Measurements from ENCODE around the gene CDH23. TPM values are rescaled to one million over a fixed set of nuclear protein-coding genes. Genes with fewer than 3 reads are reported as not detected.

CDH23 gene
- total RNA-seq, 1 experiment from 2014 or later: 0.34 TPM

GRCh38 chr10:71741029-71741428 is 344.3 kb downstream of the CDH23 start:
- Mint-ChIP-seq H3K27ac (ENCODE audit: unreplicated experiment) (no peak overlapping the region), H3K27me3 (ENCODE audit: insufficient read depth, unreplicated experiment) (no peaks in the 10 kb centered on the region), H3K4me3 (ENCODE audit: unreplicated experiment) (no peak overlapping the region), H3K36me3 (ENCODE audit: insufficient read depth, unreplicated experiment) (no peaks in the 10 kb centered on the region), H3K4me1 (ENCODE audit: low read depth, unreplicated experiment) (no peaks in the 10 kb centered on the region), H3K9me3 (ENCODE audit: unreplicated experiment) (no peaks in the 10 kb centered on the region)
- intact Hi-C loops (cut with micrococcal nuclease; ENCODE audit: unreplicated experiment): no loop called here
- H3K4me1 ChIP-seq: no peaks in the 10 kb centered on the region
- H3K9me3 ChIP-seq: peaks cover 4% of the 10 kb centered on the region; the same call in 1 of the 2 replicates
- no peak overlapping the region for H3K4me3 ChIP-seq (ENCODE audit: low read depth, low read length)
- no peaks in the 10 kb centered on the region for H3K27me3 ChIP-seq (replicated peaks; ENCODE audit: control insufficient read depth, insufficient read depth, low read length)
- CTCF ChIA-PET: no interaction called here
- no peaks in the 10 kb centered on the region for H3K36me3 ChIP-seq (ENCODE audit: control insufficient read depth, insufficient read depth, low read length)
- no peak for DNase-seq
- BruUV-seq (replicated peaks): no TSS peak
- POLR2A ChIA-PET: no interaction called here
- TF ChIP-seq, protein P1, sequence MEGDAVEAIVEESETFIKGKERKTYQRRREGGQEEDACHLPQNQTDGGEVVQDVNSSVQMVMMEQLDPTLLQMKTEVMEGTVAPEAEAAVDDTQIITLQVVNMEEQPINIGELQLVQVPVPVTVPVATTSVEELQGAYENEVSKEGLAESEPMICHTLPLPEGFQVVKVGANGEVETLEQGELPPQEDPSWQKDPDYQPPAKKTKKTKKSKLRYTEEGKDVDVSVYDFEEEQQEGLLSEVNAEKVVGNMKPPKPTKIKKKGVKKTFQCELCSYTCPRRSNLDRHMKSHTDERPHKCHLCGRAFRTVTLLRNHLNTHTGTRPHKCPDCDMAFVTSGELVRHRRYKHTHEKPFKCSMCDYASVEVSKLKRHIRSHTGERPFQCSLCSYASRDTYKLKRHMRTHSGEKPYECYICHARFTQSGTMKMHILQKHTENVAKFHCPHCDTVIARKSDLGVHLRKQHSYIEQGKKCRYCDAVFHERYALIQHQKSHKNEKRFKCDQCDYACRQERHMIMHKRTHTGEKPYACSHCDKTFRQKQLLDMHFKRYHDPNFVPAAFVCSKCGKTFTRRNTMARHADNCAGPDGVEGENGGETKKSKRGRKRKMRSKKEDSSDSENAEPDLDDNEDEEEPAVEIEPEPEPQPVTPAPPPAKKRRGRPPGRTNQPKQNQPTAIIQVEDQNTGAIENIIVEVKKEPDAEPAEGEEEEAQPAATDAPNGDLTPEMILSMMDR (IDR thresholded peaks at IDR 0.05; ENCODE audit: insufficient read depth in 1 of 2, low read depth in 1 of 2, low read length in 1 of 2, severe bottlenecking in 1 of 2, unreplicated experiment in 1 of 2): no peak

GRCh38 chr10:71741671-71742070 is 345.0 kb downstream of the CDH23 start:
- H3K4me3 Mint-ChIP-seq (ENCODE audit: unreplicated experiment): no peak overlapping the region
- BruUV-seq (replicated peaks): no TSS peak
- CTCF ChIA-PET: no interaction called here

GRCh38 chr10:71742301-71743088 is 345.8 kb downstream of the CDH23 start:
- H3K4me3 ChIP-seq (ENCODE audit: low read depth, low read length): no peak overlapping the region
- Mint-ChIP-seq H3K9me3 (ENCODE audit: unreplicated experiment) (no peaks in the 10 kb centered on the region), H3K36me3 (ENCODE audit: insufficient read depth, unreplicated experiment) (no peaks in the 10 kb centered on the region), H3K27me3 (ENCODE audit: insufficient read depth, unreplicated experiment) (no peaks in the 10 kb centered on the region), H3K4me1 (ENCODE audit: low read depth, unreplicated experiment) (peaks cover 12% of the 10 kb centered on the region), H3K4me3 (ENCODE audit: unreplicated experiment) (no peak overlapping the region), H3K27ac (ENCODE audit: unreplicated experiment) (no peak overlapping the region)
- peaks cover 13% of the 10 kb centered on the region for H3K4me1 ChIP-seq
- no TSS peak for BruUV-seq (replicated peaks)
- no peaks in the 10 kb centered on the region for H3K36me3 ChIP-seq (ENCODE audit: control insufficient read depth, insufficient read depth, low read length)
- TF ChIP-seq, protein P1 (IDR thresholded peaks at IDR 0.05; ENCODE audit: insufficient read depth in 1 of 2, low read depth in 1 of 2, low read length in 1 of 2, severe bottlenecking in 1 of 2, unreplicated experiment in 1 of 2): no peak
- H3K27me3 ChIP-seq (replicated peaks; ENCODE audit: control insufficient read depth, insufficient read depth, low read length): no peaks in the 10 kb centered on the region
- intact Hi-C loops (cut with micrococcal nuclease; ENCODE audit: unreplicated experiment): no loop called here
- no peak for DNase-seq
- ChIA-PET POLR2A (no interaction called here), CTCF (interaction anchor here (0.6 to 0.8 kb wide), 2 partner anchors 31 to 34 kb away, joined by 3 read pairs; no protein-coding TSS in a partner anchor)
- H3K9me3 ChIP-seq: peaks cover 4% of the 10 kb centered on the region; the same call in 1 of the 2 replicates

More at GRCh38 chr10:71741671-71742070, 345.0 kb downstream of the CDH23 start:
- Mint-ChIP-seq H3K27ac (ENCODE audit: unreplicated experiment) (no peak overlapping the region), H3K36me3 (ENCODE audit: insufficient read depth, unreplicated experiment) (no peaks in the 10 kb centered on the region), H3K4me1 (ENCODE audit: low read depth, unreplicated experiment) (peaks cover 6% of the 10 kb centered on the region), H3K9me3 (ENCODE audit: unreplicated experiment) (no peaks in the 10 kb centered on the region), H3K27me3 (ENCODE audit: insufficient read depth, unreplicated experiment) (no peaks in the 10 kb centered on the region)
- TF ChIP-seq, protein P1 (IDR thresholded peaks at IDR 0.05; ENCODE audit: insufficient read depth in 1 of 2, low read depth in 1 of 2, low read length in 1 of 2, severe bottlenecking in 1 of 2, unreplicated experiment in 1 of 2): no peak
- DNase-seq: no peak
- Histone ChIP-seq H3K9me3 (peaks cover 4% of the 10 kb centered on the region; the same call in 1 of the 2 replicates), H3K4me1 (peaks cover 5% of the 10 kb centered on the region), H3K4me3 (ENCODE audit: low read depth, low read length) (no peak overlapping the region), H3K27me3 (replicated peaks; ENCODE audit: control insufficient read depth, insufficient read depth, low read length) (no peaks in the 10 kb centered on the region), H3K36me3 (ENCODE audit: control insufficient read depth, insufficient read depth, low read length) (no peaks in the 10 kb centered on the region)
- POLR2A ChIA-PET: no interaction called here
- intact Hi-C loops (cut with micrococcal nuclease; ENCODE audit: unreplicated experiment): no loop called here

Data from Caco-2 (cell line).